Esophagus squamous epithelium (tissue), 5 donors: ENCODE data around the gene CFAP410. TPM values are rescaled to one million over a fixed set of nuclear protein-coding genes. Genes with fewer than 3 reads are reported as not detected.

Experiments
- DNase-seq: peaks from one replicate; lab custom pipeline; 2025; lab: John Stamatoyannopoulos, UW
- H3K27ac ChIP-seq, 4 donors: fragments of 200-600 bp; sonication (generic); one replicate each; pipeline ENCODE4 v1.5.1; 2016 to 2019; ENCODE audit warnings: mild to moderate bottlenecking in 1 of 4
- H3K27me3 ChIP-seq, 4 donors: fragments of 200-600 bp; sonication (generic); 1 replicate in 3 of 4; 2 replicates in 1 of 4; pipeline versions ENCODE4 v1.5.1 to v1.6.0; 2017 to 2021; ENCODE audit warnings: antibody characterized with exemption in 1 of 4
- H3K36me3 ChIP-seq, 3 donors: fragments of 200-600 bp; sonication (generic); one replicate each; pipeline ENCODE4 v1.5.1; 2016 to 2019
- H3K4me1 ChIP-seq, 3 donors: fragments of 200-600 bp; sonication (generic); one replicate each; pipeline ENCODE4 v1.5.1; 2017 to 2019
- H3K4me3 ChIP-seq, 4 donors: fragments of 200-600 bp; sonication (generic); 1 replicate in 3 of 4; 2 replicates in 1 of 4; pipeline ENCODE4 v1.5.1; 2016 to 2019; ENCODE audit warnings: mild to moderate bottlenecking in 2 of 4, moderate library complexity in 1 of 4
- H3K9me3 ChIP-seq, 3 donors: fragments of 200-600 bp; sonication (generic); one replicate each; pipeline ENCODE4 v1.5.1; 2016 to 2019
- POLR2A ChIP-seq, 4 donors: fragments of 450-650 bp; IDR thresholded peaks; one replicate each; pipeline ENCODE4 v1.6.1; 2017; ENCODE audit warnings: antibody characterized with exemption in 4 of 4, mild to moderate bottlenecking in 4 of 4, moderate library complexity in 3 of 4
- WGBS, 2 donors: methylation state at CpG; one replicate each; pipeline ENCODE4 v1.1.5; 2018; 5-methylcytosine and 5-hydroxymethylcytosine counted together
- intact Hi-C: fragments of 100-400 bp; cut with DNase I; formaldehyde crosslinking; loops from one replicate; pipeline ENCODE4 v1.15.0; 2022
- total RNA-seq, 4 donors: library from RNA; depleted of rRNA; stranded (reverse); fragments of >200 nt; gene quantifications; one replicate each; pipeline ENCODE4 v1.1.0, GENCODE V29; 2016
- TF ChIP-seq, protein P1 (sequence below), 6 experiments: fragments of 450-650 bp in 4 of 6; fragments of 200-600 bp in 2 of 6; sonication (generic) in 2 of 6; IDR thresholded peaks; one replicate each; pipeline ENCODE4 v1.5.1; 2016 to 2019; ENCODE audit warnings: antibody characterized with exemption in 6 of 6, mild to moderate bottlenecking in 4 of 6, moderate library complexity in 4 of 6
- donor health status: DM: yes; HTN: yes; CAD: no.

Gene CFAP410
- total RNA-seq, 4 donors from 2014 or later = 7.9 to 21.8 (median 13.7) TPM

DNA sequence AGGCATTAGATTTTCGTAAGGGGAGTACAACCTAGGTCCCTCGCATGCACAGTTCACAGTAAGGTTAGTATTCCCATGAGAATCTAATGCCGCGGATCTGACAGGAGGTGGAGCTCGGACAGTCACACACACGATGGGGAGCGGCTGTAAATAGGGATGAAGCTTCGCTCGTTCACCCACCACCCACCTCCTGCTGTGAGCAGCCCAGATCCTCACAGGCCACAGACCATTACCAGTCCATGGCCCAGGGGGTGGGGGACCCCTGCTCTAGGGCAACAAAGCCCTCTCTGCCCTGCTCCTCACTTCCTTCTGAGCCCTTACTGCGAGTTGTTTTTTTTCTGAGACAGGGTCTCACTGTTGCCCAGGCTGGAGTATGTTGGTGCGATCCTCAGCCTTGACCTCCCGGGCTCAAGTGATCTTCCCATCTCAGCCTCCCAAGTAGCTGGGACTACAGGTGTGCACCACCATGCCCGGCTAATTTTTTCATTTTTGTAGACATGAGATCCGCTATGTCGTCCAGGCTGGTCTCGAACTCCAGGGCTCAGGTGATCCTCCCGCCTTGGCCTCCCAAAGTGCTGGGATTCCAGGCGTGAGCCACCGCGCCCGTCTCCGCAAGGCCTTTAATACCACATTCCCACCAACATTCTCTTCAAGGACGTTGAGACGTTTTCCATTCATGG is 35.6 kb upstream of the CFAP410 start:
- Histone ChIP-seq H3K9me3 (no peaks in the 10 kb centered on the region), H3K4me3 (no peak overlapping the region), H3K4me1 (peaks cover 0 to 17% (median 6%) of the 10 kb centered on the region in 3 donors), H3K27me3 (peaks cover 0 to 74% (median 0%) of the 10 kb centered on the region in 4 donors), H3K36me3 (no peaks in the 10 kb centered on the region), H3K27ac (no peak overlapping the region)
- 81 to 87% methylated on average over 23 to 24 of the region's 24 CpGs for WGBS, 2 donors
- TF ChIP-seq POLR2A (IDR thresholded peaks at IDR 0.05) = no peak
- TF ChIP-seq, protein P1, sequence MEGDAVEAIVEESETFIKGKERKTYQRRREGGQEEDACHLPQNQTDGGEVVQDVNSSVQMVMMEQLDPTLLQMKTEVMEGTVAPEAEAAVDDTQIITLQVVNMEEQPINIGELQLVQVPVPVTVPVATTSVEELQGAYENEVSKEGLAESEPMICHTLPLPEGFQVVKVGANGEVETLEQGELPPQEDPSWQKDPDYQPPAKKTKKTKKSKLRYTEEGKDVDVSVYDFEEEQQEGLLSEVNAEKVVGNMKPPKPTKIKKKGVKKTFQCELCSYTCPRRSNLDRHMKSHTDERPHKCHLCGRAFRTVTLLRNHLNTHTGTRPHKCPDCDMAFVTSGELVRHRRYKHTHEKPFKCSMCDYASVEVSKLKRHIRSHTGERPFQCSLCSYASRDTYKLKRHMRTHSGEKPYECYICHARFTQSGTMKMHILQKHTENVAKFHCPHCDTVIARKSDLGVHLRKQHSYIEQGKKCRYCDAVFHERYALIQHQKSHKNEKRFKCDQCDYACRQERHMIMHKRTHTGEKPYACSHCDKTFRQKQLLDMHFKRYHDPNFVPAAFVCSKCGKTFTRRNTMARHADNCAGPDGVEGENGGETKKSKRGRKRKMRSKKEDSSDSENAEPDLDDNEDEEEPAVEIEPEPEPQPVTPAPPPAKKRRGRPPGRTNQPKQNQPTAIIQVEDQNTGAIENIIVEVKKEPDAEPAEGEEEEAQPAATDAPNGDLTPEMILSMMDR (IDR thresholded peaks at IDR 0.05) = no peak
- intact Hi-C loops = no loop called here
- DNase-seq = no peak

DNA sequence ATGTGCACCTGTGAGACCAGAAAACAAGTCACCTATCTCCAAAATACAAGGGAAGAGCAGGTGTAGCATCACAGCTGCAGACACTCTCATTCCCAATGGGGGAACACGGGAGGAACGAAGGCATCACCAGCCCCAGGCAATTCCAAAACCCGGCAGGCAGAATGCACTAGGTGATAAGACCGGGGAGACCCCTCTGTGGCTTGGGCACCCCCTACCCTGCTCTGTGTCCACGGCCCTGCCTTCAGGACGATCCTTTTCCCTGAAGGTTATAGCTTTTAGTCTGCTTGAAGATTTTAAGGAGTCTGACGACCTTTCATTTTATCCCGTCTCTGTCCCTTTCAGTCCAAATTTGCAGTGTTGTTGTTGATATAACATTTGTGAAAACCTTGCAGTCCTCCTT is 33.4 kb upstream of the CFAP410 start:
- Histone ChIP-seq H3K9me3 (no peaks in the 10 kb centered on the region), H3K27ac (no peak overlapping the region), H3K27me3 (peaks cover 0 to 70% (median 0%) of the 10 kb centered on the region in 4 donors), H3K36me3 (no peaks in the 10 kb centered on the region), H3K4me1 (peaks cover 0 to 19% (median 4%) of the 10 kb centered on the region in 3 donors), H3K4me3 (no peak overlapping the region)
- DNase-seq = no peak
- WGBS, 2 donors = 66 to 68% methylated on average over 8 of the region's 8 CpGs
- TF ChIP-seq POLR2A (IDR thresholded peaks at IDR 0.05) = no peak
- TF ChIP-seq, protein P1 (IDR thresholded peaks at IDR 0.05) = no peak
- intact Hi-C loops = no loop called here

DNA sequence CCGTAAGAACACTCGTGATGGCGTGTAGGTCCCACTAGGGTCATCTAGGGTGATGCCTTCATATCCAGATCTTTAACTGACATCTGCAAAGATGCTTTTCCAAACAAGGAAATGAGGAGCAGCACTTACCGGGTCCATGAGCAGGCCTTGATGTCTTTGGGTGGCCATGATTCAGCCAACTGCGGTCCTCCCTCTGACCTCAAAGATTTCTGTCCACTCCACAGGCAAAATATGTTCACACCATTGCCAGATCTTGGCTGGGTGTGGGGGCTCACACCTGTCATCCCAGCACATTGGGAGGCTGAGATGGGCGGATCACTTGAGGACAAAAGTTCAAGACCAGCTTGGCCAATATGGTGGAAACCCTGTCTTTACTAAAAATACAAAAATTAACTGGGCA is 32.4 kb upstream of the CFAP410 start:
- whole genome bisulfite sequencing, 2 donors = 92 to 98% methylated on average over 3 to 6 of the region's 6 CpGs
- Histone ChIP-seq H3K36me3 (no peaks in the 10 kb centered on the region), H3K27ac (no peak overlapping the region), H3K4me3 (no peak overlapping the region), H3K27me3 (peaks cover 0 to 67% (median 0%) of the 10 kb centered on the region in 4 donors), H3K4me1 (peaks cover 0 to 13% (median 0%) of the 10 kb centered on the region in 3 donors), H3K9me3 (no peaks in the 10 kb centered on the region)
- intact Hi-C loops = no loop called here
- no peak for DNase-seq
- TF ChIP-seq, protein P1 (IDR thresholded peaks at IDR 0.05) = no peak
- TF ChIP-seq POLR2A (IDR thresholded peaks at IDR 0.05) = no peak

DNA sequence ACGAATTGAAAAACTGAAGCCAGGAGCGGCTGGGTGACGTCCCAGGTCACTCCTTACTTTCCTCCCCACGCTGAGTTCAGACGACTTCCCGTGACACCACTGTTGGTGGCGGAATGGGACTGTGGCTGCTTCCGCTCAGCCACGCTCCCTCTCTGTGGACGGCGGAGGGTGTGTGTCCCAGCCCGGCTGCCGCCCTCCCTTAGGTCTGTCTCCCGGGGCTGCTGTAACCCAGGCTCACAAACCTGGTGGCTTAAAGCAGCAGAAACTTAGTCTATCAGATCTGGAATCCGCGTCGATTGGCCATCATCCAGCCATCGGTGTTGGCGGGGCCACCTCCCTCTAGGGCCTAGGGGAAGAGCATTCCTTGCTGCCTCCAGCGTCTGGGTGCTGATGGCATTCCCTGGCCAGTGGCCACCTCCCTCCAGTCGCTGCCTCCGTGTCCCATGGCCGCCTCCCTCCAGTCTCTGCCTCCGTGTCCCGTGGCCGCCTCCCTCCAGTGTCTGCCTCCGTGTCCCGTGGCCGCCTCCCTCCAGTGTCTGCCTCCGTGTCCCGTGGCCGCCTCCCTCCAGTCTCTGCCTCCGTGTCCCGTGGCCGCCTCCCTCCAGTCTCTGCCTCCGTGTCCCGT is 31.7 kb upstream of the CFAP410 start:
- H3K9me3 ChIP-seq = no peaks in the 10 kb centered on the region
- H3K4me3 ChIP-seq = no peak overlapping the region
- TF ChIP-seq POLR2A (IDR thresholded peaks at IDR 0.05) = no peak
- TF ChIP-seq, protein P1 (IDR thresholded peaks at IDR 0.05) = no peak
- no peak for DNase-seq
- H3K27me3 ChIP-seq = peaks cover 0 to 67% (median 0%) of the 10 kb centered on the region in 4 donors
- intact Hi-C loops = no loop called here
- peaks cover 0 to 13% (median 0%) of the 10 kb centered on the region in 3 donors for H3K4me1 ChIP-seq
- WGBS, 2 donors = 91 to 93% methylated on average over 19 to 21 of the region's 37 CpGs
- H3K36me3 ChIP-seq = no peaks in the 10 kb centered on the region
- H3K27ac ChIP-seq = no peak overlapping the region
